Common myeloid progenitor, CD34-positive (primary cell): ENCODE results near the gene PLEKHB1. TPM values are rescaled to one million over a fixed set of nuclear protein-coding genes. Genes with fewer than 3 reads are reported as not detected.

Experiments
- CTCF ChIA-PET: fragments of 350-600 bp; sonication (Branson Sonifier 250); formaldehyde crosslinking; loops from one replicate; lab custom pipeline; 2021; ENCODE audit warnings: antibody characterized with exemption; lab: Charles Lee
- POLR2A ChIA-PET: fragments of 350-600 bp; sonication (Branson Sonifier 250); formaldehyde crosslinking; loops from one replicate; lab custom pipeline; 2021; ENCODE audit warnings: antibody characterized with exemption; lab: Charles Lee
- DNase-seq, 3 donors: peaks; one replicate each; pipeline versions ENCODE4 v3.0.0 to v3.0.0-alpha.2; 2013
- H3K27ac ChIP-seq, 2 experiments: 1 replicate in 1 of 2; 2 replicates in 1 of 2; pipeline ENCODE4 v1.7.0; 2013; ENCODE audit warnings: inconsistent platforms in 2 of 2, low read length in 2 of 2, mild to moderate bottlenecking in 2 of 2, low read depth in 1 of 2, moderate library complexity in 1 of 2; ENCODE audit not compliant: severe bottlenecking in 2 of 2, insufficient read depth in 1 of 2, poor library complexity in 1 of 2
- H3K27me3 ChIP-seq, 5 experiments: replicated peaks in 2 of 5; 1 replicate in 3 of 5; 2 replicates in 2 of 5; pipeline versions ENCODE4 v1.6.1 to v1.7.0; 2013; ENCODE audit warnings: low read length in 4 of 5, mild to moderate bottlenecking in 2 of 5, moderate library complexity in 2 of 5, inconsistent platforms in 1 of 5; ENCODE audit not compliant: insufficient read depth in 5 of 5, control insufficient read depth in 4 of 5
- H3K36me3 ChIP-seq, 4 experiments: 1 replicate in 2 of 4; 2 replicates in 2 of 4; pipeline versions ENCODE4 v1.6.1 to v1.7.0; 2013; ENCODE audit warnings: low read length in 3 of 4, control low read depth in 1 of 4, mild to moderate bottlenecking in 1 of 4; ENCODE audit not compliant: control insufficient read depth in 4 of 4, insufficient read depth in 4 of 4
- H3K4me1 ChIP-seq, 4 experiments: 1 replicate in 3 of 4; 2 replicates in 1 of 4; pipeline versions ENCODE4 v1.6.1 to v1.7.1; 2013; ENCODE audit warnings: low read length in 3 of 4, mild to moderate bottlenecking in 3 of 4, control low read depth in 1 of 4, inconsistent platforms in 1 of 4, moderate library complexity in 1 of 4; ENCODE audit not compliant: control insufficient read depth in 4 of 4, insufficient read depth in 4 of 4; ENCODE audit errors: control extremely low read depth in 1 of 4
- H3K4me3 ChIP-seq, 7 experiments: 1 replicate in 4 of 7; 2 replicates in 3 of 7; pipeline versions ENCODE4 v1.5.1 to v1.7.0; 2013; ENCODE audit warnings: mild to moderate bottlenecking in 7 of 7, low read length in 6 of 7, moderate library complexity in 6 of 7, inconsistent platforms in 2 of 7, low read depth in 2 of 7, control low read depth in 1 of 7; ENCODE audit not compliant: insufficient read depth in 4 of 7, control insufficient read depth in 1 of 7; ENCODE audit errors: extremely low read depth in 1 of 7
- H3K9me3 ChIP-seq, 5 experiments: 1 replicate in 4 of 5; 2 replicates in 1 of 5; pipeline versions ENCODE4 v1.6.1 to v1.7.1; 2013; ENCODE audit warnings: low read length in 4 of 5, mild to moderate bottlenecking in 2 of 5, inconsistent platforms in 1 of 5, low read depth in 1 of 5, moderate library complexity in 1 of 5; ENCODE audit not compliant: control insufficient read depth in 4 of 5, insufficient read depth in 2 of 5; ENCODE audit errors: control extremely low read depth in 1 of 5
- WGBS: methylation state at CpG from one replicate; pipeline ENCODE4 v1.1.5; 2013; ENCODE audit not compliant: insufficient coverage; 5-methylcytosine and 5-hydroxymethylcytosine counted together
- polyA plus RNA-seq: library from polyadenylated mRNA; unstranded; fragments of 120-200 nt; gene quantifications from one replicate; pipeline ENCODE4 v1.2.1, GENCODE V29; 2013

PLEKHB1 gene
- polyA plus RNA-seq: 4.6 TPM

- Histone ChIP-seq H3K36me3 (no peaks in the 10 kb centered on the region), H3K27me3 (peaks cover 0 to 7% (median 0%) of the 10 kb centered on the region in 5 experiments), H3K9me3 (no peaks in the 10 kb centered on the region), H3K27ac (no peak within 1 kb of the TSS), H3K4me3 (peak within 1 kb of the TSS in 2 of 7 experiments; percentile 11 to 73), H3K4me1 (peaks cover 0 to 12% (median 5%) of the 10 kb centered on the region in 4 experiments)
- ChIA-PET CTCF (interaction anchor here (1.1 to 6.8 kb wide), 3 partner anchors 15 to 20 kb away, joined by 3 to 48 read pairs (median 4); no protein-coding TSS in a partner anchor), POLR2A (no interaction called here)
- WGBS: 79% methylated on average over 23 of the region's 26 CpGs
- DNase-seq: no peak
These were observed at the start of gene PLEKHB1 for GRCh38 chr11:73645972-73646631. TSS of gene PLEKHB1 (plus strand) at chr11:73646581. CDS start at chr11:73646609, 28 bp downstream.

GRCh38 chr11:73597336-73597955 lies 48.9 kb upstream of the PLEKHB1 start:
- H3K27ac ChIP-seq: peak overlapping the region in 1 of 2 experiments; percentile 29
- ChIA-PET POLR2A (interaction anchor here (0.5 to 1.1 kb wide), 2 partner anchors 12 to 85 kb away, joined by 3 to 4 read pairs; no protein-coding TSS in a partner anchor), CTCF (interaction anchor here (0.9 kb wide), 1 partner anchor 33 kb away, joined by 3 read pairs; no protein-coding TSS in a partner anchor)
- 14% methylated on average over 7 of the region's 27 CpGs for WGBS
- H3K4me3 ChIP-seq: peak overlapping the region; percentile 78 to 99 (median 90)
- peaks cover 4 to 17% (median 11%) of the 10 kb centered on the region in 4 experiments for H3K4me1 ChIP-seq
- H3K27me3 ChIP-seq: no peaks in the 10 kb centered on the region
- H3K9me3 ChIP-seq: no peaks in the 10 kb centered on the region
- DNase-seq: peak in 2 of 3 donors; percentile 5 to 7
- H3K36me3 ChIP-seq: no peaks in the 10 kb centered on the region

- Histone ChIP-seq H3K4me1 (peaks cover 4 to 17% (median 11%) of the 10 kb centered on the region in 4 experiments), H3K36me3 (no peaks in the 10 kb centered on the region), H3K4me3 (peak within 1 kb of the TSS; percentile 78 to 99 (median 90)), H3K27ac (peak within 1 kb of the TSS; percentile 35 to 67), H3K9me3 (no peaks in the 10 kb centered on the region), H3K27me3 (no peaks in the 10 kb centered on the region)
- 0% methylated on average over 53 of the region's 64 CpGs for WGBS
- ChIA-PET POLR2A (interaction anchor here (0.5 to 1.2 kb wide), 6 partner anchors 13 to 205 kb away, joined by 3 to 5 read pairs (median 3); partner anchors contain the start of gene MRPL48), CTCF (interaction anchor here (0.9 to 1.0 kb wide), 3 partner anchors 22 to 33 kb away, joined by 3 read pairs; no protein-coding TSS in a partner anchor)
- peak; percentile 95 to 99 (median 98) for DNase-seq
These were observed 48.2 kb upstream of the PLEKHB1 start, which contains the start of gene FAM168A for GRCh38 chr11:73597956-73598718. TSS of gene FAM168A (minus strand) at chr11:73598112. CDS start at chr11:73468474, 129,638 bp downstream.

- H3K27ac ChIP-seq: peak overlapping the region; percentile 35 to 67
- H3K4me3 ChIP-seq: peak overlapping the region; percentile 78 to 99 (median 90)
- no peaks in the 10 kb centered on the region for H3K36me3 ChIP-seq
- ChIA-PET POLR2A (interaction anchor here (0.7 to 1.2 kb wide), 4 partner anchors 25 to 206 kb away, joined by 3 to 5 read pairs (median 3); partner anchors contain the start of gene MRPL48), CTCF (interaction anchor here (0.9 to 1.0 kb wide), 2 partner anchors 21 to 27 kb away, joined by 3 read pairs; no protein-coding TSS in a partner anchor)
- H3K4me1 ChIP-seq: peaks cover 4 to 17% (median 11%) of the 10 kb centered on the region in 4 experiments
- no peaks in the 10 kb centered on the region for H3K27me3 ChIP-seq
- no peak for DNase-seq
- WGBS: 44% methylated on average over 10 of the region's 20 CpGs
- no peaks in the 10 kb centered on the region for H3K9me3 ChIP-seq
These were observed 47.5 kb upstream of the PLEKHB1 start for GRCh38 chr11:73598719-73599379.

GRCh38 chr11:73612601-73613140 lies 33.7 kb upstream of the PLEKHB1 start:
- CTCF ChIA-PET: interaction anchor here (1.0 kb wide), 1 partner anchor 205 kb away, joined by 3 read pairs; no protein-coding TSS in a partner anchor
- Histone ChIP-seq H3K9me3 (no peaks in the 10 kb centered on the region), H3K4me1 (no peaks in the 10 kb centered on the region), H3K27me3 (no peaks in the 10 kb centered on the region), H3K4me3 (no peak overlapping the region), H3K27ac (no peak overlapping the region), H3K36me3 (no peaks in the 10 kb centered on the region)
- POLR2A ChIA-PET: no interaction called here
- WGBS: 93% methylated on average over 3 of the region's 5 CpGs
- DNase-seq: no peak

- Histone ChIP-seq H3K36me3 (no peaks in the 10 kb centered on the region), H3K4me3 (no peak overlapping the region), H3K9me3 (no peaks in the 10 kb centered on the region), H3K27ac (no peak overlapping the region), H3K4me1 (no peaks in the 10 kb centered on the region), H3K27me3 (no peaks in the 10 kb centered on the region)
- ChIA-PET CTCF (no interaction called here), POLR2A (no interaction called here)
- DNase-seq: no peak
These were observed 31.8 kb upstream of the PLEKHB1 start for GRCh38 chr11:73614591-73614990.
